NCI-H226 (cell line): Measurements from ENCODE around the gene RASGEF1C.
A peak's percentile ranks its signal among the peaks of the same experiment; 100 is the strongest.

ENCODE experiments used
- DNase-seq: peaks from one replicate; pipeline ENCODE4 v3.0.0-alpha.2; 2015

RASGEF1C gene

DNA sequence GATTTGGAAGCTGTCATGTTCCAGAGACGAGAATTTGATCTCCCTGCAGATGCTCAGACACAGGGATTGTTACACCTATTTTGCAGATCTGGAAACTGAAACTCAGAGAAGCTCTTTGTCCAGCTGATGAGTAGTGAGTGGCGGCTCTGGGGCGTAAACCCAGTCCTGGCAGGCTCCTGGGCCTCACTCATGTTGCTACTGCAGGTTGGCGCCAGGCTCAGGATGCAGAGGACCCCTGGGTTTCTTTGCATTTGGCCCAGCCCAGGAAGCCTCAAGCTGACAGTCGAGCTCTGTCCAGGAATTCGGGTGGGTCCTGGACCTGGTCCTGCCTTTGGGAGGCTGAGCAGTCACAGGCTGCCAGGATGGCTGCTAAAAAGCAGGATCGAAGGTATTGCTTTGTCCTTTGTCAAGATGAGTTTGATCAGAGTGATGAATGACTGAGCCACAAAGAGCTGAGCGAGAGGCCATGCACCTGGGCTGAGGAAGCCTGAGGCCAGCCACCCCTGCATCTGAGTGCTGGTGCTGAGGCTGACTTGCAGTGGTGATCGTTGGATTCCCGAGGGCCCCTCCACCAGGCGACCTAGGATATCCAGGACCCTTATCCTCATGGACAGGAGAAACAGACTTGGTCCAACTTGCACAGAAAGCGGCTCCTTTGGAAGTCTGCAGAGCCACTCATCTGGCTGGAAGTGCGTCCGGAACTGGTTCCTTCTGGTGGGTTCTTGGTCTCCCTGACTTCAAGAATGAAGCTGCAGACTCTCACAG is 129.1 kb downstream of the RASGEF1C start:
- no peak for DNase-seq

DNA sequence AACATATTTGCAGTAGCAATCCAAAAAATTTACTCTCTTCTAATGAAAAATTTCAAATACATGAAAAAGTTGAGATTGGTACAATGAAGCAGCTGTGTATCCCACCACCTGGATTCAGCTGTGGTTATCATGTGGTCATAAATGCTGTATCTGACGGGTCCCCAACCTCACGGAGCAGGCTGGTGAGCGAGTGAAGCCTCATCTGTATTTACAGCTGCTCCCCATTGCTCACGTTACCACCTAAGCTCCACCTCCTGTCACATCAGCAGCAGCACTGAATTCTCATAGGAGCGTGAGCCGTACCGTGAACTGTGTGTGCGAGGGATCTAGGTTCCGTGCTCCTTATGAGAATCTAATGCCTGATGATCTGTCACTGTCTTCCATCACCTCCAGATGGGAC is 130.7 kb downstream of the RASGEF1C start:
- DNase-seq: no peak

GRCh38 chr5:180077594-180078284 is 131.3 kb downstream of the RASGEF1C start:
- no peak for DNase-seq

- no peak for DNase-seq
Measured at GRCh38 chr5:180075703-180076102, 133.3 kb downstream of the RASGEF1C start.

DNA sequence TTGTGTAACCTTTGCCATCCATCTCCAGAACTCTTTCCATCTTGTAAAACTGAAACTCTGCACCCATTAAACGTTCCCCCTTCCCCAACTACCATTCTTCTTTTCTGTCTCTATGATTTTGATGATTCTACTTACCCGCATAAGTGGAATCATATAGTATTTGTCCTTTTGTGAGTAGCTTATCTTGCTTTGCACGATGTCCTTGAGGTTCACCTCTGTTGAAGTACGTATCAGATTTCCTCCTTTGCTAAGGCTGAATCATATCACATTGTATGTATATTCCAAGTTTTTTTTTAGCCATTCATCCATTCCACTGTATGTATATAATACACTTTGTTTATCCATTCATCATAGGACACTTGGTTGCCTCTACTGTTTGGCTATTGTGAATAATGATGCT is 134.5 kb downstream of the RASGEF1C start:
- DNase-seq: no peak

DNA sequence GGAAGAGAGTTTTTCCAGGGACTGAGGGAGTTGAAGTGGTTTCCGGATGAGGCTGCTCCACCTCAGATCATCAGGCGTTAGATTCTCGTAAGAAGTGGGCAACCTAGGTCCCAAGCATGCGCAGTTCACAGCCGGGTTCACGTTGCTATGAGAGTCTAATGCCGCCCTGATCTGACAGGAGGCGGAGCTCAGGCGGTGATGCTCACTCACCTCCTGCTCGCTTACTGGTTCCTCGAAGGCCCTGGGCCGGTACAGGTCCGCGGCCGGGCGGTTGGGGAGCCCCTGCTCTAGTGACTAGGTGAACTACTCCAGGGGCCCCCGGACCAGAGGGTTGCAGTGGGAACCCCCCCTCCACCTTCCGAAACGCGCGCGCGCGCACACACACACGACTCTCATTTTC is 136.5 kb downstream of the RASGEF1C start:
- DNase-seq: no peak

DNA sequence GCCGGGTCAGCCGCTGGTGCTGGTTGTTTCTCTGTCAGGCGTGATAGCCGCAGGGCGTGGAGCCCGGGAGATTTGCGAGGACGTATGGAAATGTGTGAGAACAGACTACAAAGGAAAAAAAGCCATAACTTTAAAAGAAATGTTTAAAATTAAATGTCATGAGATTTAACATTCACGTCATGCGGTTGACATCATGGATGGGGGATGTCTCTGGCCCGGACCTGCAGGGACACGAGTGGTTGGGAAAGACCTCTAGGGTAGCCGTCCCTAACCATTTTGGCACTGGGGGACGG is 136.8 kb downstream of the RASGEF1C start:
- DNase-seq: no peak

- DNase-seq: peak; percentile 86
Measured at GRCh38 chr5:180071531-180072255, 137.3 kb downstream of the RASGEF1C start, which contains the start of gene RNF130. Gene RNF130, minus strand, starts transcription at chr5:180071759. Its CDS starts 57 bp downstream, at chr5:180071702.

- no peak for DNase-seq
Measured at GRCh38 chr5:180070756-180071530, 138.1 kb downstream of the RASGEF1C start.

- no peak for DNase-seq
Measured at GRCh38 chr5:180069589-180070247, 139.3 kb downstream of the RASGEF1C start.

GRCh38 chr5:180068519-180069090 is 140.4 kb downstream of the RASGEF1C start:
- no peak for DNase-seq

- DNase-seq: no peak
Measured at GRCh38 chr5:180067986-180068385, 141.0 kb downstream of the RASGEF1C start.

DNA sequence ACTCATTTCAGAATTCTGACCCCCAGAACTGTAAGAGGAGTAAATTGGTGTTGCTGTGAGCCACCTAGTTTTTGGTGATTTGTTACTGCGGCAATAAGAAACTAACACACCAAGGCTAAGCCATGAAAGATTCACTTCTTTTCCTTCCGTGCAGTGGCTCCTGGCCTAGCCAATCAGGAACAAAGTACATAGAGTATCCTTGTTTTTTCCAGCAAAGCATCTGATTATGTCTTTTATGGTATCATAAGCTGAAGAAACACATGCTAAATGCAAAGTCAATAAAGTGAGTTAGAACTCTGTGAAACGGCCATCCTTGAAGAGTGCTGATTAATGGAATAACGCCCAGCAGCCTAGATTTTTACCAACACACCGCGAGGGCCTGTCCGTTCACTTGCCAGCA is 148.8 kb downstream of the RASGEF1C start:
- DNase-seq: no peak

DNA sequence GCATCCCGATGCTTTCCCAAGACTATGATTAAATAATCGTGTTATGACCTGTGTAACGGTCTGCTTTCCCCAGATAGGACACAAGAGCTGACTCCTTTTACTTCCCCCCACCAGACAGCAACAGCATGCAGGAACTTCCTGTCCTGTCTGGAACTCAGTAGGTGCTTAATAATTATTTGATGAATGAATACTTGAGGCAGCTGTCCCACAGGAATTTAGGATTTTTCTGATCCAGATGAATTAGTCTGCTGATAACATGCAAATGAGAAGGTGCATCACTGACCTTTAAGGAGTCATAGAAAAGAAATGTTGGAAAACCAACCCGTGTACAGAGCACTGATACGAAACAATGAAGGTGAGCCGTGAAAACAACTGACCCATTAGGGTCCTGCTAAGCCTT is 149.7 kb downstream of the RASGEF1C start:
- DNase-seq: no peak

- no peak for DNase-seq
Measured at GRCh38 chr5:180056153-180056552, 152.9 kb downstream of the RASGEF1C start.

DNA sequence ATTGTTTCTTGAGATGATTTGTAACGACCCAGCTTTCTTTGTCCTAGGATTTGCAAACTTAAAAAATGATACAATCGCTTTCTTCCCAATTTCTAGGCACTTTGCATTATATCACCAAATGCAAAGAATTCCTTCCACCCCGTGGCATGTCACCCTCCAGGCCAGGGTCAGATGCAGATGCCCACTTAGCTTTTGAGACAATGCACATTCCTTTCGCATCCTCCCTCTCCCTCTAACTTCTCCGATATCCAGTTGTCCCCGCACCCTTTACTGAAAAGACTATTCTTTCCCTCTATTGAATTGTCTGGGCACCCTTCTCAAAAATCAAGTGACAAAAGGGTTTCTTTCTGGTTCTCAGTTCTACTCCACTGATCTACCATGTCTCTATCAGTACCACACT is 154.8 kb downstream of the RASGEF1C start:
- no peak for DNase-seq

GRCh38 chr5:180053061-180053602 is 155.9 kb downstream of the RASGEF1C start:
- no peak for DNase-seq

- DNase-seq: no peak
Measured at GRCh38 chr5:180052211-180052818, 156.7 kb downstream of the RASGEF1C start.
